Endothelial cell of umbilical vein (primary cell): ENCODE results near the gene ATP9B. TPM values are rescaled to one million over a fixed set of nuclear protein-coding genes. Genes with fewer than 3 reads are reported as not detected.

Experiments
- BruUV-seq: library from RNA; stranded (reverse); fragments of 400-500 nt; replicated peaks from 2 replicates; lab custom pipeline; 2021; lab: Mats Ljungman, UMichigan
- CTCF ChIA-PET: fragments of 300-600, 350-600 bp; sonication (Branson Sonifier 250); formaldehyde crosslinking; loops from one replicate; lab custom pipeline; 2021; ENCODE audit warnings: antibody characterized with exemption, inconsistent platforms; lab: Charles Lee
- POLR2A ChIA-PET: fragments of 300-600, 350-600 bp; sonication (Branson Sonifier 250); formaldehyde crosslinking; loops from one replicate; lab custom pipeline; 2021; ENCODE audit warnings: antibody characterized with exemption, inconsistent platforms; lab: Charles Lee
- DNase-seq: peaks from one replicate; pipeline ENCODE4 v3.0.0-alpha.2; 2011; ENCODE audit warnings: low read depth, low spot score
- FAIRE-seq: peaks from 2 replicates; lab custom pipeline; 2011; peaks lifted over from hg19 to GRCh38; lab: Jason Lieb, UNC
- H2AFZ ChIP-seq: 2 replicates; pipeline ENCODE4 v1.6.0; 2012; ENCODE audit warnings: low read depth, low read length, control low read depth, inconsistent platforms
- H3K27ac ChIP-seq: 2 replicates; pipeline ENCODE4 v1.5.1; 2011; ENCODE audit warnings: low read depth, mild to moderate bottlenecking, control low read depth, low read length, moderate library complexity; ENCODE audit not compliant: insufficient read depth
- H3K27me3 ChIP-seq, 2 experiments: 2 replicates each; pipeline versions ENCODE4 v1.6.0 to v1.6.1; 2011; ENCODE audit warnings: low read length in 2 of 2, mixed read lengths in 1 of 2; ENCODE audit not compliant: control insufficient read depth in 2 of 2, insufficient read depth in 2 of 2
- H3K36me3 ChIP-seq, 2 experiments: 2 replicates in 1 of 2; 3 replicates in 1 of 2; pipeline ENCODE4 v1.5.1; 2011; ENCODE audit warnings: low read length in 2 of 2, mild to moderate bottlenecking in 1 of 2, moderate library complexity in 1 of 2; ENCODE audit not compliant: control insufficient read depth in 2 of 2, insufficient read depth in 2 of 2; ENCODE audit errors: extremely low read depth in 1 of 2
- H3K4me1 ChIP-seq: 3 replicates; pipeline ENCODE4 v1.5.1; 2011; ENCODE audit warnings: mild to moderate bottlenecking, low read length; ENCODE audit not compliant: control insufficient read depth, insufficient read depth; ENCODE audit errors: extremely low read depth
- H3K4me2 ChIP-seq: 2 replicates; pipeline ENCODE4 v1.6.1; 2011; ENCODE audit warnings: low read length, control low read depth, mixed read lengths; ENCODE audit not compliant: insufficient read depth
- H3K4me3 ChIP-seq, 3 experiments: fragments of 200-600 bp in 1 of 3; sonication (generic), shearing (Covaris generic) in 1 of 3; replicated peaks in 1 of 3; 2 replicates each; pipeline ENCODE4 v1.5.1; 2011 to 2016; ENCODE audit warnings: control low read depth in 3 of 3, low read length in 3 of 3, mild to moderate bottlenecking in 2 of 3, inconsistent platforms in 1 of 3, low read depth in 1 of 3, moderate library complexity in 1 of 3; ENCODE audit not compliant: insufficient read depth in 1 of 3
- H3K79me2 ChIP-seq: 2 replicates; pipeline ENCODE4 v1.6.0; 2012; ENCODE audit warnings: low read length, inconsistent platforms; ENCODE audit not compliant: control insufficient read depth, insufficient read depth
- H3K9ac ChIP-seq: replicated peaks from 2 replicates; pipeline ENCODE3; 2011; ENCODE audit warnings: low read length, control low read depth; ENCODE audit not compliant: insufficient read depth; ENCODE audit errors: extremely low read depth
- H3K9me1 ChIP-seq: replicated peaks from 3 replicates; pipeline ENCODE4 v1.6.0; 2011; ENCODE audit warnings: mild to moderate bottlenecking, low read length; ENCODE audit not compliant: control insufficient read depth, insufficient read depth; ENCODE audit errors: extremely low read depth
- H3K9me3 ChIP-seq: replicated peaks from 2 replicates; pipeline ENCODE4 v1.5.1; 2012; ENCODE audit warnings: low read length, inconsistent platforms; ENCODE audit not compliant: control insufficient read depth, insufficient read depth
- H4K20me1 ChIP-seq: replicated peaks from 2 replicates; pipeline ENCODE3; 2011; ENCODE audit warnings: mild to moderate bottlenecking, low read length; ENCODE audit not compliant: control insufficient read depth, insufficient read depth; ENCODE audit errors: extremely low read depth
- EZH2 ChIP-seq: IDR thresholded peaks from 2 replicates; pipeline ENCODE4 v1.6.1; 2012; ENCODE audit warnings: borderline replicate concordance, low read depth, mild to moderate bottlenecking, moderate library complexity, low read length, inconsistent platforms; ENCODE audit not compliant: severe bottlenecking
- FOS ChIP-seq: IDR thresholded peaks from 2 replicates; pipeline ENCODE4 v1.6.1; 2011; ENCODE audit warnings: mild to moderate bottlenecking, low read length, moderate library complexity, borderline replicate concordance; ENCODE audit not compliant: insufficient read depth
- GATA2 ChIP-seq: IDR thresholded peaks from 2 replicates; pipeline ENCODE4 v1.7.0; 2011; ENCODE audit warnings: low read depth, mild to moderate bottlenecking, moderate library complexity, mixed read lengths, low read length; ENCODE audit not compliant: insufficient read length, insufficient read depth
- JUN ChIP-seq: IDR thresholded peaks from 2 replicates; pipeline ENCODE4 v1.6.1; 2011; ENCODE audit warnings: borderline replicate concordance, low read depth; ENCODE audit not compliant: insufficient read length, insufficient read depth
- MYC ChIP-seq: IDR thresholded peaks from one replicate; pipeline ENCODE4 v1.6.1; 2011; ENCODE audit warnings: mild to moderate bottlenecking, low read depth, low read length
- POLR2A ChIP-seq: IDR thresholded peaks from 2 replicates; pipeline ENCODE4 v1.6.1; 2012; ENCODE audit warnings: low read depth, mild to moderate bottlenecking, control low read depth, low read length
- POLR2AphosphoS5 ChIP-seq: IDR thresholded peaks from 2 replicates; pipeline ENCODE4 v1.6.1; 2012; ENCODE audit warnings: low read depth, mild to moderate bottlenecking, control low read depth, low read length, moderate library complexity; ENCODE audit not compliant: insufficient read depth
- dilution Hi-C: fragments of 300-500 bp; cut with MboI; formaldehyde crosslinking; loops from one replicate; pipeline ENCODE4 v1.15.0; 2019; ENCODE audit warnings: low sequenced_read_pairs; ENCODE audit not compliant: extremely low pct_ligation_motif_present
- intact Hi-C: fragments of 100-400 bp; cut with micrococcal nuclease; formaldehyde crosslinking; loops from one replicate; pipeline ENCODE4 v1.10.0; 2022
- polyA plus RNA-seq, 4 experiments: library from polyadenylated mRNA; depleted of rRNA in 3 of 4; stranded (reverse) in 3 of 4; unstranded in 1 of 4; fragments of >200 nt; gene quantifications; 2 replicates each; pipeline versions ENCODE4 v1.2.1 to v1.2.3, GENCODE V29; 2011 to 2012; ENCODE audit warnings: missing spikeins in 1 of 4
- total RNA-seq: library from RNA; stranded (reverse); gene quantifications from 2 replicates; pipeline ENCODE4 v1.2.3, GENCODE V29; 2021
- TF ChIP-seq, protein P1 (sequence below): IDR thresholded peaks from 2 replicates; pipeline ENCODE4 v1.6.1; 2011; ENCODE audit not compliant: insufficient read depth, insufficient read length
- TF ChIP-seq, protein P2 (sequence below), 2 donors: IDR thresholded peaks; 1 replicate in 1 of 2; 2 replicates in 1 of 2; pipeline ENCODE4 v1.5.1; 2011; ENCODE audit warnings: low read length in 2 of 2, mild to moderate bottlenecking in 2 of 2, moderate library complexity in 2 of 2, control low read depth in 1 of 2, inconsistent platforms in 1 of 2, low read depth in 1 of 2; ENCODE audit not compliant: insufficient read depth in 1 of 2; ENCODE audit errors: extremely low read depth in 1 of 2

ATP9B gene
- total and polyA plus RNA-seq, 2 donors (not counting 3 experiments of a cell fraction or from before 2014, with no cell fraction given): 14.6 to 18.2 TPM

GRCh38 chr18:79395761-79396404 lies 326.7 kb downstream of the ATP9B start, which contains the start of gene NFATC1:
Gene NFATC1, plus strand, starts transcription at chr18:79395930. Its CDS starts 295 bp downstream, at chr18:79396225.
- no peaks in the 10 kb centered on the region for H4K20me1 ChIP-seq
- TF ChIP-seq, protein P1, sequence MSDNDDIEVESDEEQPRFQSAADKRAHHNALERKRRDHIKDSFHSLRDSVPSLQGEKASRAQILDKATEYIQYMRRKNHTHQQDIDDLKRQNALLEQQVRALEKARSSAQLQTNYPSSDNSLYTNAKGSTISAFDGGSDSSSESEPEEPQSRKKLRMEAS: no peak
- no peak for TF ChIP-seq FOS
- no peak for TF ChIP-seq MYC
- no peak for TF ChIP-seq EZH2
- TF ChIP-seq, protein P2, sequence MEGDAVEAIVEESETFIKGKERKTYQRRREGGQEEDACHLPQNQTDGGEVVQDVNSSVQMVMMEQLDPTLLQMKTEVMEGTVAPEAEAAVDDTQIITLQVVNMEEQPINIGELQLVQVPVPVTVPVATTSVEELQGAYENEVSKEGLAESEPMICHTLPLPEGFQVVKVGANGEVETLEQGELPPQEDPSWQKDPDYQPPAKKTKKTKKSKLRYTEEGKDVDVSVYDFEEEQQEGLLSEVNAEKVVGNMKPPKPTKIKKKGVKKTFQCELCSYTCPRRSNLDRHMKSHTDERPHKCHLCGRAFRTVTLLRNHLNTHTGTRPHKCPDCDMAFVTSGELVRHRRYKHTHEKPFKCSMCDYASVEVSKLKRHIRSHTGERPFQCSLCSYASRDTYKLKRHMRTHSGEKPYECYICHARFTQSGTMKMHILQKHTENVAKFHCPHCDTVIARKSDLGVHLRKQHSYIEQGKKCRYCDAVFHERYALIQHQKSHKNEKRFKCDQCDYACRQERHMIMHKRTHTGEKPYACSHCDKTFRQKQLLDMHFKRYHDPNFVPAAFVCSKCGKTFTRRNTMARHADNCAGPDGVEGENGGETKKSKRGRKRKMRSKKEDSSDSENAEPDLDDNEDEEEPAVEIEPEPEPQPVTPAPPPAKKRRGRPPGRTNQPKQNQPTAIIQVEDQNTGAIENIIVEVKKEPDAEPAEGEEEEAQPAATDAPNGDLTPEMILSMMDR (IDR thresholded peaks at IDR 0.05; ENCODE audit: extremely low read depth in 1 of 2, insufficient read depth in 1 of 2, low read depth in 1 of 2, low read length in 2 of 2): no peak
- no peak for TF ChIP-seq GATA2
- TF ChIP-seq POLR2A: peak; percentile 60
- peak; percentile 48 for TF ChIP-seq POLR2AphosphoS5
- TF ChIP-seq JUN: no peak
- no peaks in the 10 kb centered on the region for H3K9me1 ChIP-seq
- no peaks in the 10 kb centered on the region for H3K27me3 ChIP-seq
- FAIRE-seq (peak; percentile 72), DNase-seq (peak; percentile 78)
- intact Hi-C loops: loop anchor here (1.0 to 2.0 kb wide), 4 partner anchors 62 to 283 kb away; partner anchors contain the start of gene CTDP1
- BruUV-seq: no TSS peak
- H3K4me3 ChIP-seq: peak within 1 kb of the TSS; percentile 38 to 69 (median 47)
- no peaks in the 10 kb centered on the region for H3K36me3 ChIP-seq
- H3K9ac ChIP-seq: peak within 1 kb of the TSS; percentile 81
- dilution Hi-C loops: no loop called here
- peak within 1 kb of the TSS; percentile 75 for H2AFZ ChIP-seq
- peak within 1 kb of the TSS; percentile 76 for H3K4me2 ChIP-seq
- H3K27ac ChIP-seq: peak within 1 kb of the TSS; percentile 74
- POLR2A ChIA-PET: interaction anchor here (0.6 to 1.2 kb wide), 3 partner anchors 8 to 112 kb away, joined by 4 to 6 read pairs (median 4); no protein-coding TSS in a partner anchor
- CTCF ChIA-PET: interaction anchor here (0.6 to 3.5 kb wide), 11 partner anchors 10 to 172 kb away, joined by 3 to 32 read pairs (median 4); no protein-coding TSS in a partner anchor
- H3K79me2 ChIP-seq: no peaks in the 10 kb centered on the region
- H3K9me3 ChIP-seq: no peaks in the 10 kb centered on the region
- H3K4me1 ChIP-seq: peaks cover 41% of the 10 kb centered on the region
